Measurements from ENCODE around the gene DNAH10.

DNAH10 gene

GRCh38 chr12:123879101-123879500 lies 117.0 kb downstream of the DNAH10 start (continued):
- no peak for TF ChIP-seq ZBTB11 (tag by site-specific recombination; conservative IDR thresholded peaks at IDR 0.05; ENCODE audit: low read depth)
- no peak for TF ChIP-seq CTCF (tag by site-specific recombination; IDR thresholded peaks at IDR 0.05)
- TF ChIP-seq ZNF610 (tag by site-specific recombination; IDR thresholded peaks at IDR 0.05; ENCODE audit: borderline replicate concordance): no peak
- TF ChIP-seq PRDM2 (tag by site-specific recombination; IDR thresholded peaks at IDR 0.05; ENCODE audit: borderline replicate concordance): no peak
- TF ChIP-seq ZNF146 (tag by site-specific recombination; IDR thresholded peaks at IDR 0.05): no peak
- no peak for TF ChIP-seq OVOL3 (tag by site-specific recombination; IDR thresholded peaks at IDR 0.05)
- no peak for TF ChIP-seq AEBP2 (tag by site-specific recombination; IDR thresholded peaks at IDR 0.05; ENCODE audit: borderline replicate concordance)
- no peak for TF ChIP-seq KLF8 (tag by site-specific recombination; IDR thresholded peaks at IDR 0.05)
- no peak for TF ChIP-seq ZBTB6 (tag by site-specific recombination; IDR thresholded peaks at IDR 0.05)

GRCh38 chr12:123879691-123880090 lies 117.6 kb downstream of the DNAH10 start:
- no peak for TF ChIP-seq ZNF121 (tag by site-specific recombination; IDR thresholded peaks at IDR 0.05)
- TF ChIP-seq SCRT1 (tag by site-specific recombination; IDR thresholded peaks at IDR 0.05; ENCODE audit: borderline replicate concordance): no peak
- no peak for TF ChIP-seq KLF1 (tag by site-specific recombination; IDR thresholded peaks at IDR 0.05)
- TF ChIP-seq ZNF169 (tag by site-specific recombination; IDR thresholded peaks at IDR 0.05): no peak
- TF ChIP-seq ZNF544 (tag by site-specific recombination; IDR thresholded peaks at IDR 0.05): no peak
- no peaks in the 10 kb centered on the region for H3K9me3 ChIP-seq (ENCODE audit: control insufficient read depth, insufficient read depth, low read depth, low read length)
- no peak overlapping the region for H3K4me3 ChIP-seq (ENCODE audit: low read depth, low read length)
- CTCF ChIA-PET: no interaction called here
- no peaks in the 10 kb centered on the region for H3K4me1 ChIP-seq (ENCODE audit: control insufficient read depth, insufficient read depth, low read length)
- H3K27ac ChIP-seq (ENCODE audit: extremely low read depth, low read depth, low read length): no peak overlapping the region
- POLR2A ChIA-PET: no interaction called here
- no peaks in the 10 kb centered on the region for H3K36me3 ChIP-seq (ENCODE audit: control insufficient read depth in 2 of 2, insufficient read depth in 1 of 2, low read length in 2 of 2)
